ENCODE data around the gene AGPAT4. TPM values are rescaled to one million over a fixed set of nuclear protein-coding genes. Genes with fewer than 3 reads are reported as not detected.

The AGPAT4 gene
- total RNA-seq, 1 donor from 2014 or later = 19.7 TPM

GRCh38 chr6:161302949-161303348, 29.1 kb upstream of the AGPAT4 start:
- Histone ChIP-seq H3K27me3 (ENCODE audit: low read depth) (no peaks in the 10 kb centered on the region), H3K27ac (no peak overlapping the region), H3K4me3 (no peak overlapping the region), H3K4me1 (peaks cover 13% of the 10 kb centered on the region), H3K36me3 (no peaks in the 10 kb centered on the region), H3K9me3 (no peaks in the 10 kb centered on the region)
- ATAC-seq (no peak), DNase-seq (no peak)
- intact Hi-C loops (cut with DNase I) = no loop called here
- no peak for TF ChIP-seq CTCF (IDR thresholded peaks at IDR 0.05)

- Histone ChIP-seq H3K27ac (no peak overlapping the region), H3K4me1 (peaks cover 13% of the 10 kb centered on the region), H3K4me3 (no peak overlapping the region), H3K36me3 (no peaks in the 10 kb centered on the region), H3K27me3 (ENCODE audit: low read depth) (no peaks in the 10 kb centered on the region), H3K9me3 (no peaks in the 10 kb centered on the region)
- no peak for DNase-seq
- intact Hi-C loops (cut with DNase I) = no loop called here
- TF ChIP-seq CTCF (IDR thresholded peaks at IDR 0.05) = no peak
- peak; percentile 83 to 89 for ATAC-seq
Observed at GRCh38 chr6:161301338-161301737, 27.5 kb upstream of the AGPAT4 start.

- no peak overlapping the region for H3K27ac ChIP-seq
- H3K9me3 ChIP-seq = no peaks in the 10 kb centered on the region
- peaks cover 13% of the 10 kb centered on the region for H3K4me1 ChIP-seq
- no peak for TF ChIP-seq CTCF (IDR thresholded peaks at IDR 0.05)
- no peaks in the 10 kb centered on the region for H3K36me3 ChIP-seq
- no peak overlapping the region for H3K4me3 ChIP-seq
- intact Hi-C loops (cut with DNase I) = no loop called here
- no peak for ATAC-seq
- H3K27me3 ChIP-seq (ENCODE audit: low read depth) = no peaks in the 10 kb centered on the region
- no peak for DNase-seq
Observed at GRCh38 chr6:161300823-161301222, 27.0 kb upstream of the AGPAT4 start.

GRCh38 chr6:161299726-161300125, 25.9 kb upstream of the AGPAT4 start:
- H3K9me3 ChIP-seq = no peaks in the 10 kb centered on the region
- H3K4me1 ChIP-seq = peaks cover 13% of the 10 kb centered on the region
- ATAC-seq (no peak), DNase-seq (no peak)
- TF ChIP-seq CTCF (IDR thresholded peaks at IDR 0.05) = no peak
- intact Hi-C loops (cut with DNase I) = no loop called here
- no peaks in the 10 kb centered on the region for H3K36me3 ChIP-seq
- H3K4me3 ChIP-seq = no peak overlapping the region
- no peaks in the 10 kb centered on the region for H3K27me3 ChIP-seq (ENCODE audit: low read depth)
- no peak overlapping the region for H3K27ac ChIP-seq

GRCh38 chr6:161295784-161296183, 21.9 kb upstream of the AGPAT4 start:
- Histone ChIP-seq H3K27me3 (ENCODE audit: low read depth) (no peaks in the 10 kb centered on the region), H3K36me3 (no peaks in the 10 kb centered on the region), H3K27ac (no peak overlapping the region), H3K4me1 (peaks cover 1% of the 10 kb centered on the region), H3K9me3 (no peaks in the 10 kb centered on the region), H3K4me3 (no peak overlapping the region)
- intact Hi-C loops (cut with DNase I) = no loop called here
- DNase-seq = no peak
- ATAC-seq = no peak
- TF ChIP-seq CTCF (IDR thresholded peaks at IDR 0.05) = no peak
